Ovary (tissue), 9 donors: ENCODE results near the gene NDST3. TPM values are rescaled to one million over a fixed set of nuclear protein-coding genes. Genes with fewer than 3 reads are reported as not detected.

Experiments used
- DNase-seq, 5 donors: peaks; one replicate each; pipeline ENCODE4 v3.0.0-alpha.2; 2019 to 2020
- H3K27ac ChIP-seq, 2 donors: fragments of 200-600 bp; one replicate each; pipeline versions ENCODE4 v1.5.1 to v1.8.0; 2019 to 2022
- H3K27me3 ChIP-seq: fragments of 200-600 bp; one replicate; pipeline ENCODE4 v1.8.0; 2022
- H3K36me3 ChIP-seq: fragments of 200-600 bp; sonication (generic); one replicate; pipeline ENCODE4 v1.5.1; 2019
- H3K4me1 ChIP-seq: one replicate; pipeline ENCODE4 v1.8.1; 2013; ENCODE audit warnings: mild to moderate bottlenecking, moderate library complexity; ENCODE audit not compliant: insufficient read depth
- H3K4me3 ChIP-seq: fragments of 200-600 bp; sonication (generic); one replicate; pipeline ENCODE4 v1.5.1; 2017
- H3K9me3 ChIP-seq, 2 donors: fragments of 200-600 bp in 1 of 2; sonication (generic) in 1 of 2; one replicate each; pipeline versions ENCODE4 v1.5.1 to v1.8.1; 2013 to 2019; ENCODE audit warnings: mild to moderate bottlenecking in 1 of 2, moderate library complexity in 1 of 2
- EP300 ChIP-seq: sonication (generic); formaldehyde crosslinking; IDR thresholded peaks from one replicate; pipeline ENCODE4 v1.6.1; 2017; ENCODE audit warnings: antibody characterized with exemption
- POLR2A ChIP-seq: fragments of 450-650 bp; IDR thresholded peaks from one replicate; pipeline ENCODE4 v1.6.1; 2017; ENCODE audit warnings: antibody characterized with exemption, mild to moderate bottlenecking, moderate library complexity
- WGBS, 3 donors: extraction: QIAGEN DNeasy Blood & Tissue Kit in 1 of 3; methylation state at CpG; one replicate each; pipeline versions ENCODE4 v1.1.5 to v1.1.7; 2013 to 2017; 5-methylcytosine and 5-hydroxymethylcytosine counted together
- intact Hi-C, 4 donors: fragments of 100-400 bp; cut with DNase I; formaldehyde crosslinking; loops; one replicate each; pipeline versions ENCODE4 v1.11.0 to v1.15.1; 2022 to 2023
- polyA plus RNA-seq, 2 donors: library from polyadenylated mRNA; stranded (reverse); fragments of 200-250 nt in 1 of 2; fragments of 350-450 nt in 1 of 2; fragmentation: Illumina TruSeq in 1 of 2; extraction: RNeasy Lipid Tissue Mini Kit (QIAGEN cat#74804) in 1 of 2; gene quantifications; one replicate each; pipeline ENCODE4 v1.2.3, GENCODE V29; 2013 to 2014
- total RNA-seq, 7 donors: library from RNA; depleted of rRNA in 2 of 7; stranded (reverse); fragments of >200 nt in 2 of 7; fragmentation: NEBNext Ultra II Directional in 3 of 7; extraction: Animal tissue kit (Norgen Biotek cat#: 25700) in 3 of 7; gene quantifications; one replicate each; pipeline versions ENCODE4 v1.1.0 to v1.2.4, GENCODE V29; 2016 to 2023
- TF ChIP-seq, protein P1 (sequence below), 3 donors: fragments of 450-650 bp in 2 of 3; fragments of 200-600 bp in 1 of 3; IDR thresholded peaks; one replicate each; pipeline versions ENCODE4 v1.5.1 to v1.8.0; 2016 to 2022; ENCODE audit warnings: antibody characterized with exemption in 3 of 3, mild to moderate bottlenecking in 1 of 3
- donor health status: DM: no; HTN: no; CAD: no; lungs with moderate emphysema.
- donor health status: DM: no; HTN: no; CAD: no.
- donor health status: Bipolar disorder and iron deficiency.
- donor health status: DM: yes; HTN: yes; CAD: no.
- donor health status: DM: no; HTN: no; CAD: no.
- donor health status: DM: yes; HTN: yes; CAD: no.

NDST3 gene
- total and polyA plus RNA-seq, 9 donors, result 0.02 to 2.4 (median 0.07) TPM; not detected in 2

DNA sequence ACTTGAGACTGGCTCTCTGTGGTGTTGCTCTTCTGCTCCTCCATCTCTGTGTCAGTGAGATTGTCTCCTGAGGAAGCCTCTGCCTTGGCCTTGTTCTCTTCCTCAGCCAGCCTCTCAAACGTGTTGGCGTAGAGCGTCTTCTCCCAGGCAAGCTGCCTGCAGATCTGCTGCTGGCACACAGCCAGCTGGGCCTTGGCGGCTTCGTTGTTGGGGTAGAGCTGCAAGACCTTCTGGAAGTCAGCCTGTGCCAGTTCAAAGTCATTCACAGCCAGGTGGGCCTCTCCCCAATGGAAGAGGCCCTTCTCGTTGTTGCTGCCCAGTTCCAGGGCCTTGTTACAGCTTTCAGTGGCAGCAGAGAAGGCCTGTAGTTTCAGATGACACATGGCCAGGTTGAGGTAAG lies 159.1 kb downstream of the NDST3 start:
- no peaks in the 10 kb centered on the region for H3K36me3 ChIP-seq
- intact Hi-C loops, result no loop called here
- WGBS, 3 donors, result 85 to 86% (median 85%) methylated on average over 5 to 6 of the region's 6 CpGs

DNA sequence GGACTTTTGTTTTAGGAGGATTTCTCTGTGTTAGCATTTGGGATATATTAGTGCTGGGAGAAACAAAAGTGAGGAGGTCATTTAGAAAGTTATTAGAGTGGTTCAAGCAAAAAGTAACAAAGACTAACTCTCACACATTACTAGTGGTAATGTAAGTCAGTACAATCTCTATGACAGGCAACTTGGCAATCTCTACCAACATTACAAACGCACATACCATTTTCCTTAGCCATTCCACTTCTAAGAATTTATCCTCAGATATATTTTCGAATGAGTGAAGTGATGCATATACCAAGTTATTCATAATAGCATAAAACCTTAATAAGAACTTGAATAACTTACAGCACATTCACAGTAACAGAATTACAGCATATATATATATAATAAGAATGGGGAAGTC lies 172.3 kb downstream of the NDST3 start:
- no peak overlapping the region for H3K27ac ChIP-seq
- no peak for DNase-seq
- intact Hi-C loops, result no loop called here
- H3K27me3 ChIP-seq, result no peaks in the 10 kb centered on the region
- TF ChIP-seq POLR2A, result no peak
- TF ChIP-seq, protein P1, sequence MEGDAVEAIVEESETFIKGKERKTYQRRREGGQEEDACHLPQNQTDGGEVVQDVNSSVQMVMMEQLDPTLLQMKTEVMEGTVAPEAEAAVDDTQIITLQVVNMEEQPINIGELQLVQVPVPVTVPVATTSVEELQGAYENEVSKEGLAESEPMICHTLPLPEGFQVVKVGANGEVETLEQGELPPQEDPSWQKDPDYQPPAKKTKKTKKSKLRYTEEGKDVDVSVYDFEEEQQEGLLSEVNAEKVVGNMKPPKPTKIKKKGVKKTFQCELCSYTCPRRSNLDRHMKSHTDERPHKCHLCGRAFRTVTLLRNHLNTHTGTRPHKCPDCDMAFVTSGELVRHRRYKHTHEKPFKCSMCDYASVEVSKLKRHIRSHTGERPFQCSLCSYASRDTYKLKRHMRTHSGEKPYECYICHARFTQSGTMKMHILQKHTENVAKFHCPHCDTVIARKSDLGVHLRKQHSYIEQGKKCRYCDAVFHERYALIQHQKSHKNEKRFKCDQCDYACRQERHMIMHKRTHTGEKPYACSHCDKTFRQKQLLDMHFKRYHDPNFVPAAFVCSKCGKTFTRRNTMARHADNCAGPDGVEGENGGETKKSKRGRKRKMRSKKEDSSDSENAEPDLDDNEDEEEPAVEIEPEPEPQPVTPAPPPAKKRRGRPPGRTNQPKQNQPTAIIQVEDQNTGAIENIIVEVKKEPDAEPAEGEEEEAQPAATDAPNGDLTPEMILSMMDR (IDR thresholded peaks at IDR 0.05), result no peak
- no peak for TF ChIP-seq EP300
- H3K4me3 ChIP-seq, result no peak overlapping the region
- no peaks in the 10 kb centered on the region for H3K4me1 ChIP-seq
- no peaks in the 10 kb centered on the region for H3K36me3 ChIP-seq
- H3K9me3 ChIP-seq, result no peaks in the 10 kb centered on the region
- 79 to 83% (median 81%) methylated on average over 2 of the region's 2 CpGs for WGBS, 3 donors

More for the DNA sequence above, 159.1 kb downstream of the NDST3 start:
- Histone ChIP-seq H3K9me3 (peaks cover 0 to 3% of the 10 kb centered on the region in 2 donors), H3K27ac (no peak overlapping the region), H3K4me3 (no peak overlapping the region), H3K27me3 (no peaks in the 10 kb centered on the region), H3K4me1 (no peaks in the 10 kb centered on the region)
- TF ChIP-seq, protein P1 (IDR thresholded peaks at IDR 0.05), result no peak
- TF ChIP-seq EP300 (no peak), POLR2A (no peak)
- no peak for DNase-seq

DNA sequence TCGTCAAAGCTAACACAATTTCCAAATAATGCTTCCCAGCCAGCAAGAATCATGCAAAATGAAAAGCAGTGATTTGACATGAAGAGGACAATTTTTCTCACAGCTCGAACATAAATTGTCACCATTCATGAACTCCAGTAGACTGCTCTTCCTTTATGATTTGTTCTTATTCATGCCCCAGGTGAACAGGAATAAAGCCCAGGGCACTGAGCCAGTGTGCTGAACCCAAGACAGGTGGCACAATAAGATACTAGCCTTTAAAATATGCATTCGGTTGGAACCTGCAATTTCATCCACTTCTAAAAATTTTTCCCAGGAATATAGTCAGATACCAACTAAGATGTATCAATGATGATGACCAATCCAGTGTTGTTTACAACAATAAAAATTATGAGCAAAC lies 178.8 kb downstream of the NDST3 start:
- Histone ChIP-seq H3K36me3 (no peaks in the 10 kb centered on the region), H3K4me3 (no peak overlapping the region), H3K27me3 (no peaks in the 10 kb centered on the region), H3K4me1 (no peaks in the 10 kb centered on the region), H3K27ac (no peak overlapping the region), H3K9me3 (no peaks in the 10 kb centered on the region)
- no peak for TF ChIP-seq POLR2A
- TF ChIP-seq, protein P1 (IDR thresholded peaks at IDR 0.05), result no peak
- TF ChIP-seq EP300, result no peak
- intact Hi-C loops, result no loop called here
- DNase-seq, result no peak
- 87 to 90% (median 88%) methylated on average over 3 of the region's 3 CpGs for WGBS, 3 donors

DNA sequence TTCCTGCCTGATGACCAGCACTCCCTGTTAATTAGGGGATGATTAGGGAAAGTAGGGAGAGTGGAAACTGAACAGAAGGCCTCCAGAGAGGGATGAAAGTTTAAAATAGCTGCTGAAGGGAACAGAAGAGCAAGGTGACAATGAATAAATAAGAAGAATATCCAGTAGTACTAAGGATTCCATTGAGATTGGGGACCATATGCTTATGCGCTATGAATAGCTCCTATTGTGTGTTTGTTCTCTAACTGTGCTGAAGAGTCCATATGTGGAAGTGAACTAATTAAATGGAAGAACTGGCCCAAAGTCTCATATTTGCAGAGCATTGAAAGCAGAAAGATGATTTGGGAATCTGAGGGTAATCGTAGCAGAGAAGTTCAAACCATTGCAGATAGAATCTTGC lies 181.5 kb downstream of the NDST3 start:
- no peaks in the 10 kb centered on the region for H3K27me3 ChIP-seq
- no peaks in the 10 kb centered on the region for H3K36me3 ChIP-seq
- H3K4me3 ChIP-seq, result no peak overlapping the region
- no peak for DNase-seq
- no peaks in the 10 kb centered on the region for H3K9me3 ChIP-seq
- intact Hi-C loops, result no loop called here
- H3K27ac ChIP-seq, result no peak overlapping the region
- no peaks in the 10 kb centered on the region for H3K4me1 ChIP-seq
- 91 to 94% (median 91%) methylated on average over 2 of the region's 2 CpGs for WGBS, 3 donors
- TF ChIP-seq POLR2A (no peak), EP300 (no peak)
- TF ChIP-seq, protein P1 (IDR thresholded peaks at IDR 0.05), result no peak
